ENCODE results near the gene C1RL. TPM values are rescaled to one million over a fixed set of nuclear protein-coding genes. Genes with fewer than 3 reads are reported as not detected.

The C1RL gene
- total RNA-seq (2022; extraction: Qiagen RNA extraction; ENCODE audit: low read depth): 9.8 to 15.2 TPM (median 11.2 TPM) in 5 replicates

GRCh38 chr12:7108796-7109571 lies at the start of gene C1RL:
Gene C1RL, minus strand, starts transcription at chr12:7109214. Its CDS starts 34 bp downstream, at chr12:7109180.

GRCh38 chr12:7129872-7130691 lies 21.1 kb upstream of the C1RL start, which contains the start of gene CLSTN3:
Gene CLSTN3, plus strand, starts transcription at chr12:7130371. Its CDS starts 278 bp downstream, at chr12:7130649.

GRCh38 chr12:7128681-7129286 lies 19.8 kb upstream of the C1RL start, which contains the start of gene RBP5:
Gene RBP5, minus strand, starts transcription at chr12:7128889. Its CDS starts 114 bp downstream, at chr12:7128775.

GRCh38 chr12:7092229-7092985 lies 16.6 kb downstream of the C1RL start, which contains the start of gene C1R:
Gene C1R, minus strand, starts transcription at chr12:7092445. Its CDS starts 57 bp downstream, at chr12:7092388.

GRCh38 chr12:7060353-7060954 lies 48.6 kb downstream of the C1RL start, which contains the start of gene C1S:
Gene C1S, plus strand, starts transcription at chr12:7060718. Its CDS starts 1,195 bp downstream, at chr12:7061913.

Other genes with a start within 250 kb of the C1RL start
- 1,427 to 1,634 TPM (median 1,600 TPM) in 5 replicates for gene TPI1, start 241.7 kb downstream of the C1RL start, total RNA-seq (2022; extraction: Qiagen RNA extraction; ENCODE audit: low read depth)
- gene SPSB2, start 235.9 kb downstream of the C1RL start, total RNA-seq (2022; extraction: Qiagen RNA extraction; ENCODE audit: low read depth): 15.4 to 25.5 TPM (median 22.8 TPM) in 5 replicates
- 16.6 to 19.4 TPM (median 18.2 TPM) in 5 replicates for gene LRRC23, start 204.4 kb downstream of the C1RL start, total RNA-seq (2022; extraction: Qiagen RNA extraction; ENCODE audit: low read depth)
- 36.1 to 43.9 TPM (median 38.6 TPM) in 5 replicates for gene ENO2, start 194.6 kb downstream of the C1RL start, total RNA-seq (2022; extraction: Qiagen RNA extraction; ENCODE audit: low read depth)
- 46.3 to 79.4 TPM (median 70.1 TPM) in 5 replicates for gene ATN1, start 181.3 kb downstream of the C1RL start, total RNA-seq (2022; extraction: Qiagen RNA extraction; ENCODE audit: low read depth)
- not detected in 5 replicates for gene RNU7-1, start 165.4 kb downstream of the C1RL start, total RNA-seq (2022; extraction: Qiagen RNA extraction; ENCODE audit: low read depth)
- 259 to 304 TPM (median 287 TPM) in 5 replicates for gene C12orf57, start 165.2 kb downstream of the C1RL start, total RNA-seq (2022; extraction: Qiagen RNA extraction; ENCODE audit: low read depth)
- 9.5 to 14.0 TPM (median 11.9 TPM) in 5 replicates for gene PTPN6, start 157.9 kb downstream of the C1RL start, total RNA-seq (2022; extraction: Qiagen RNA extraction; ENCODE audit: low read depth)
- gene PHB2, start 138.6 kb downstream of the C1RL start, total RNA-seq (2022; extraction: Qiagen RNA extraction; ENCODE audit: low read depth): 303 to 358 TPM (median 334 TPM) in 5 replicates
- gene EMG1, start 138.3 kb downstream of the C1RL start, total RNA-seq (2022; extraction: Qiagen RNA extraction; ENCODE audit: low read depth): 61.3 to 85.1 TPM (median 67.4 TPM) in 5 replicates
- gene LPCAT3, start 90.7 kb downstream of the C1RL start, total RNA-seq (2022; extraction: Qiagen RNA extraction; ENCODE audit: low read depth): 33.9 to 38.3 TPM (median 36.4 TPM) in 5 replicates
- gene C1S, start 48.5 kb downstream of the C1RL start, total RNA-seq (2022; extraction: Qiagen RNA extraction; ENCODE audit: low read depth): 38.1 to 57.7 TPM (median 45.5 TPM) in 5 replicates
- gene C1R, start 16.8 kb downstream of the C1RL start, total RNA-seq (2022; extraction: Qiagen RNA extraction; ENCODE audit: low read depth): 25.4 to 46.6 TPM (median 28.4 TPM) in 5 replicates
- gene RBP5, start 19.7 kb upstream of the C1RL start, total RNA-seq (2022; extraction: Qiagen RNA extraction; ENCODE audit: low read depth): not detected in 5 replicates
- 11.3 to 15.3 TPM (median 14.5 TPM) in 5 replicates for gene CLSTN3, start 21.2 kb upstream of the C1RL start, total RNA-seq (2022; extraction: Qiagen RNA extraction; ENCODE audit: low read depth)
- gene PEX5, start 80.5 kb upstream of the C1RL start, total RNA-seq (2022; extraction: Qiagen RNA extraction; ENCODE audit: low read depth): 27.0 to 36.0 TPM (median 31.8 TPM) in 5 replicates
- not detected in 5 replicates for gene ACSM4, start 194.9 kb upstream of the C1RL start, total RNA-seq (2022; extraction: Qiagen RNA extraction; ENCODE audit: low read depth)

Measured in A549 treated with RU486 at 1 μM for 4 hours (cell line).